BE2C (cell line): ENCODE measurements around the gene ZC3H11A.
"Not testable (repeated sequence)": the region's sequence is repeated elsewhere in the genome, so short reads cannot be mapped to it uniquely, and the experiment has no call there.

Experiments used
- DNase-seq: peaks from one replicate; pipeline ENCODE4 v3.0.0-alpha.2; 2020
- H3K27me3 ChIP-seq: fragments of 250-450 bp; sonication (Bioruptor Pico); 2 replicates; pipeline ENCODE4 v1.5.1; 2020; ENCODE audit warnings: mild to moderate bottlenecking
- H3K36me3 ChIP-seq: fragments of 250-450 bp; sonication (Bioruptor Pico); 2 replicates; pipeline ENCODE4 v1.5.1; 2020; ENCODE audit warnings: mild to moderate bottlenecking
- H3K4me1 ChIP-seq: fragments of 250-450 bp; sonication (Bioruptor Pico); 2 replicates; pipeline ENCODE4 v1.5.1; 2020
- H3K4me3 ChIP-seq: 2 replicates; pipeline ENCODE4 v1.5.1; 2011; ENCODE audit warnings: low read depth, low read length
- H3K9me3 ChIP-seq: fragments of 250-450 bp; sonication (Bioruptor Pico); 2 replicates; pipeline ENCODE4 v1.5.1; 2020
- CTCF ChIP-seq: IDR thresholded peaks from 2 replicates; pipeline ENCODE4 v1.5.1; 2012; ENCODE audit warnings: mild to moderate bottlenecking, low read depth, low read length

ZC3H11A gene

GRCh38 chr1:203823306-203823705, 27.9 kb downstream of the ZC3H11A start:
- Histone ChIP-seq H3K9me3 (no peaks in the 10 kb centered on the region), H3K4me3 (no peak overlapping the region), H3K27me3 (no peaks in the 10 kb centered on the region), H3K4me1 (no peaks in the 10 kb centered on the region), H3K36me3 (peaks cover 79% of the 10 kb centered on the region)
- TF ChIP-seq CTCF: no peak
- no peak for DNase-seq

GRCh38 chr1:203826175-203826574, 30.8 kb downstream of the ZC3H11A start:
- no peaks in the 10 kb centered on the region for H3K9me3 ChIP-seq
- peaks cover 80% of the 10 kb centered on the region for H3K36me3 ChIP-seq
- H3K4me1 ChIP-seq: no peaks in the 10 kb centered on the region
- TF ChIP-seq CTCF: no peak
- H3K4me3 ChIP-seq: no peak overlapping the region
- H3K27me3 ChIP-seq: no peaks in the 10 kb centered on the region
- no peak for DNase-seq

GRCh38 chr1:203828002-203828401, 32.6 kb downstream of the ZC3H11A start:
- no peak for DNase-seq
- Histone ChIP-seq H3K27me3 (no peaks in the 10 kb centered on the region), H3K9me3 (no peaks in the 10 kb centered on the region), H3K4me3 (no peak overlapping the region), H3K4me1 (no peaks in the 10 kb centered on the region), H3K36me3 (peaks cover 83% of the 10 kb centered on the region)
- no peak for TF ChIP-seq CTCF

- no peak for DNase-seq
- peaks cover 79% of the 10 kb centered on the region for H3K36me3 ChIP-seq
- no peak overlapping the region for H3K4me3 ChIP-seq
- H3K27me3 ChIP-seq: no peaks in the 10 kb centered on the region
- no peaks in the 10 kb centered on the region for H3K9me3 ChIP-seq
- no peaks in the 10 kb centered on the region for H3K4me1 ChIP-seq
- no peak for TF ChIP-seq CTCF
Observed at GRCh38 chr1:203828503-203828902, 33.1 kb downstream of the ZC3H11A start.

- H3K9me3 ChIP-seq, H3K4me3 ChIP-seq, H3K27me3 ChIP-seq, DNase-seq, H3K4me1 ChIP-seq: not testable (repeated sequence)
- H3K36me3 ChIP-seq: peaks cover 80% of the 10 kb centered on the region
Observed at GRCh38 chr1:203829247-203829646, 33.8 kb downstream of the ZC3H11A start.

GRCh38 chr1:203835476-203835875, 40.1 kb downstream of the ZC3H11A start:
- no peaks in the 10 kb centered on the region for H3K9me3 ChIP-seq
- H3K4me1 ChIP-seq: no peaks in the 10 kb centered on the region; the same call in 1 of the 2 replicates
- no peaks in the 10 kb centered on the region for H3K27me3 ChIP-seq
- H3K4me3 ChIP-seq: no peak overlapping the region
- DNase-seq: no peak
- peak; percentile 30 for TF ChIP-seq CTCF
- peaks cover 91% of the 10 kb centered on the region for H3K36me3 ChIP-seq

GRCh38 chr1:203839081-203839480, 43.7 kb downstream of the ZC3H11A start:
- no peak for TF ChIP-seq CTCF
- Histone ChIP-seq H3K4me1 (no peaks in the 10 kb centered on the region; the same call in 1 of the 2 replicates), H3K4me3 (no peak overlapping the region), H3K9me3 (no peaks in the 10 kb centered on the region), H3K36me3 (peaks cover 80% of the 10 kb centered on the region), H3K27me3 (no peaks in the 10 kb centered on the region)
- DNase-seq: no peak
